Measurements from ENCODE around the gene ZNF500.

The ZNF500 gene

GRCh38 chr16:4713663-4714501, 53.1 kb downstream of the ZNF500 start:
- H3K36me3 ChIP-seq (replicated peaks): peaks cover 24% of the 10 kb centered on the region
- in situ Hi-C loops (cut with HindIII; ENCODE audit: low pct_ligation_motif_present, low sequenced_read_pairs): no loop called here
- no peaks in the 10 kb centered on the region for H3K27me3 ChIP-seq (replicated peaks)
- H3K27ac ChIP-seq: no peak overlapping the region
- H3K4me3 ChIP-seq (ENCODE audit: low read depth, low read length): no peak overlapping the region
- DNase-seq: no peak
- TF ChIP-seq CTCF (IDR thresholded peaks at IDR 0.05; ENCODE audit: low read depth, low read length, missing control alignments): no peak

- no peak for DNase-seq
- no peak for TF ChIP-seq CTCF (IDR thresholded peaks at IDR 0.05; ENCODE audit: low read depth, low read length, missing control alignments)
- peaks cover 36% of the 10 kb centered on the region for H3K36me3 ChIP-seq (replicated peaks)
- H3K27me3 ChIP-seq (replicated peaks): no peaks in the 10 kb centered on the region
- in situ Hi-C loops (cut with HindIII; ENCODE audit: low pct_ligation_motif_present, low sequenced_read_pairs): no loop called here
- no peak overlapping the region for H3K4me3 ChIP-seq (ENCODE audit: low read depth, low read length)
- H3K27ac ChIP-seq: no peak overlapping the region
Observed at GRCh38 chr16:4709481-4709880, 57.5 kb downstream of the ZNF500 start.

- no peak overlapping the region for H3K27ac ChIP-seq
- DNase-seq: no peak
- in situ Hi-C loops (cut with HindIII; ENCODE audit: low pct_ligation_motif_present, low sequenced_read_pairs): no loop called here
- H3K4me3 ChIP-seq (ENCODE audit: low read depth, low read length): no peak overlapping the region
- TF ChIP-seq CTCF (IDR thresholded peaks at IDR 0.05; ENCODE audit: low read depth, low read length, missing control alignments): no peak
- peaks cover 40% of the 10 kb centered on the region for H3K36me3 ChIP-seq (replicated peaks)
- no peaks in the 10 kb centered on the region for H3K27me3 ChIP-seq (replicated peaks)
Observed at GRCh38 chr16:4706871-4707270, 60.1 kb downstream of the ZNF500 start.

GRCh38 chr16:4704913-4705312, 62.0 kb downstream of the ZNF500 start:
- DNase-seq: no peak
- no peak for TF ChIP-seq CTCF (IDR thresholded peaks at IDR 0.05; ENCODE audit: low read depth, low read length, missing control alignments)
- H3K4me3 ChIP-seq (ENCODE audit: low read depth, low read length): no peak overlapping the region
- in situ Hi-C loops (cut with HindIII; ENCODE audit: low pct_ligation_motif_present, low sequenced_read_pairs): no loop called here
- no peaks in the 10 kb centered on the region for H3K27me3 ChIP-seq (replicated peaks)
- no peak overlapping the region for H3K27ac ChIP-seq
- H3K36me3 ChIP-seq (replicated peaks): peaks cover 50% of the 10 kb centered on the region

GRCh38 chr16:4704491-4704890, 62.5 kb downstream of the ZNF500 start:
- peaks cover 51% of the 10 kb centered on the region for H3K36me3 ChIP-seq (replicated peaks)
- in situ Hi-C loops (cut with HindIII; ENCODE audit: low pct_ligation_motif_present, low sequenced_read_pairs): no loop called here

More at GRCh38 chr16:4704491-4704890, 62.5 kb downstream of the ZNF500 start:
- Histone ChIP-seq H3K27me3 (replicated peaks) (no peaks in the 10 kb centered on the region), H3K4me3 (ENCODE audit: low read depth, low read length) (no peak overlapping the region), H3K27ac (no peak overlapping the region)
- no peak for TF ChIP-seq CTCF (IDR thresholded peaks at IDR 0.05; ENCODE audit: low read depth, low read length, missing control alignments)
- no peak for DNase-seq

All from brain microvascular endothelial cell (primary cell).